Memory B cell (primary cell): ENCODE results near the gene ARPP21.
"Not testable (repeated sequence)": the region's sequence is repeated elsewhere in the genome, so short reads cannot be mapped to it uniquely, and the experiment has no call there.

Source experiments
- ATAC-seq: fragments of 150-1000 bp; cut with Tn5 transposase; 2 replicates; pipeline ENCODE4 v1.10.0; 2021; ENCODE audit warnings: low read depth, mild to moderate bottlenecking, moderate library complexity
- DNase-seq, 2 donors: peaks; one replicate each; pipeline ENCODE4 v3.0.0; 2022; ENCODE audit warnings: low spot score in 2 of 2
- H3K27ac Mint-ChIP-seq: one replicate; pipeline ENCODE4 v1.8.0; 2022; ENCODE audit warnings: mild to moderate bottlenecking, moderate library complexity, mixed read lengths
- H3K27me3 Mint-ChIP-seq: one replicate; pipeline ENCODE4 v1.8.0; 2022; ENCODE audit warnings: mixed read lengths
- H3K36me3 Mint-ChIP-seq: one replicate; pipeline ENCODE4 v1.8.0; 2022; ENCODE audit warnings: mild to moderate bottlenecking, mixed read lengths
- H3K4me1 Mint-ChIP-seq: one replicate; pipeline ENCODE4 v1.8.0; 2022; ENCODE audit warnings: mixed read lengths
- H3K4me3 Mint-ChIP-seq: one replicate; pipeline ENCODE4 v1.8.0; 2022; ENCODE audit warnings: mild to moderate bottlenecking, moderate library complexity, mixed read lengths
- H3K9me3 Mint-ChIP-seq: one replicate; pipeline ENCODE4 v1.8.0; 2022; ENCODE audit warnings: mixed read lengths

Gene ARPP21

GRCh38 chr3:35639254-35640186, at the start of gene ARPP21:
Gene ARPP21, plus strand, starts transcription at chr3:35639525. Its CDS starts 42,227 bp downstream, at chr3:35681752.
- Mint-ChIP-seq H3K36me3 (no peaks in the 10 kb centered on the region), H3K9me3 (peaks cover 1% of the 10 kb centered on the region), H3K4me3 (peak within 1 kb of the TSS; percentile 67), H3K4me1 (peaks cover 4% of the 10 kb centered on the region), H3K27ac (no peak within 1 kb of the TSS), H3K27me3 (peaks cover 17% of the 10 kb centered on the region)
- ATAC-seq (no peak), DNase-seq (peak in 1 of 2 donors; percentile 9)

GRCh38 chr3:35592589-35593295, 46.6 kb upstream of the ARPP21 start:
- DNase-seq (no peak), ATAC-seq (no peak)
- Mint-ChIP-seq H3K4me1 (no peaks in the 10 kb centered on the region), H3K36me3 (no peaks in the 10 kb centered on the region), H3K4me3 (no peak overlapping the region), H3K9me3 (peaks cover 2% of the 10 kb centered on the region), H3K27me3 (no peaks in the 10 kb centered on the region), H3K27ac (no peak overlapping the region)

GRCh38 chr3:35594739-35595138, 44.6 kb upstream of the ARPP21 start:
- Mint-ChIP-seq H3K27ac (no peak overlapping the region), H3K4me1 (no peaks in the 10 kb centered on the region), H3K4me3 (no peak overlapping the region), H3K36me3 (no peaks in the 10 kb centered on the region), H3K9me3 (no peaks in the 10 kb centered on the region), H3K27me3 (no peaks in the 10 kb centered on the region)
- ATAC-seq (no peak), DNase-seq (no peak)

GRCh38 chr3:35596335-35596995, 42.9 kb upstream of the ARPP21 start:
- Mint-ChIP-seq H3K9me3 (no peaks in the 10 kb centered on the region), H3K4me1 (no peaks in the 10 kb centered on the region), H3K4me3 (no peak overlapping the region), H3K27me3 (no peaks in the 10 kb centered on the region), H3K36me3 (no peaks in the 10 kb centered on the region), H3K27ac (no peak overlapping the region)
- ATAC-seq (no peak), DNase-seq (no peak)

GRCh38 chr3:35597490-35597889, 41.8 kb upstream of the ARPP21 start:
- no peaks in the 10 kb centered on the region for H3K4me1 Mint-ChIP-seq
- no peaks in the 10 kb centered on the region for H3K9me3 Mint-ChIP-seq
- H3K4me3 Mint-ChIP-seq = no peak overlapping the region
- H3K27me3 Mint-ChIP-seq = no peaks in the 10 kb centered on the region
- no peak overlapping the region for H3K27ac Mint-ChIP-seq
- no peaks in the 10 kb centered on the region for H3K36me3 Mint-ChIP-seq
- ATAC-seq = no peak
- no peak for DNase-seq

- no peak for DNase-seq
- H3K27me3 Mint-ChIP-seq = no peaks in the 10 kb centered on the region
Measured at GRCh38 chr3:35598804-35599203, 40.5 kb upstream of the ARPP21 start.

GRCh38 chr3:35601959-35602358, 37.4 kb upstream of the ARPP21 start:
- no peaks in the 10 kb centered on the region for H3K36me3 Mint-ChIP-seq
- H3K9me3 Mint-ChIP-seq = peaks cover 2% of the 10 kb centered on the region
- no peaks in the 10 kb centered on the region for H3K4me1 Mint-ChIP-seq
- no peak overlapping the region for H3K4me3 Mint-ChIP-seq
- H3K27me3 Mint-ChIP-seq = no peaks in the 10 kb centered on the region
- ATAC-seq = no peak
- H3K27ac Mint-ChIP-seq = no peak overlapping the region
- no peak for DNase-seq

More at GRCh38 chr3:35598804-35599203, 40.5 kb upstream of the ARPP21 start:
- Mint-ChIP-seq H3K4me1 (no peaks in the 10 kb centered on the region), H3K36me3 (no peaks in the 10 kb centered on the region), H3K9me3 (no peaks in the 10 kb centered on the region), H3K27ac (no peak overlapping the region), H3K4me3 (no peak overlapping the region)
- no peak for ATAC-seq

GRCh38 chr3:35602395-35602936, 36.9 kb upstream of the ARPP21 start:
- DNase-seq = no peak
- no peak for ATAC-seq
- H3K4me1 Mint-ChIP-seq = no peaks in the 10 kb centered on the region
- H3K4me3 Mint-ChIP-seq = no peak overlapping the region
- H3K27me3 Mint-ChIP-seq = no peaks in the 10 kb centered on the region
- no peaks in the 10 kb centered on the region for H3K36me3 Mint-ChIP-seq
- peaks cover 2% of the 10 kb centered on the region for H3K9me3 Mint-ChIP-seq
- H3K27ac Mint-ChIP-seq = no peak overlapping the region

GRCh38 chr3:35616346-35616745, 23.0 kb upstream of the ARPP21 start:
- ATAC-seq = no peak
- Mint-ChIP-seq H3K36me3 (no peaks in the 10 kb centered on the region), H3K4me3 (no peak overlapping the region), H3K27ac (no peak overlapping the region), H3K27me3 (no peaks in the 10 kb centered on the region), H3K4me1 (no peaks in the 10 kb centered on the region), H3K9me3 (peaks cover under 1% of the 10 kb centered on the region)
- DNase-seq = no peak

- no peak for DNase-seq
- no peak for ATAC-seq
- no peaks in the 10 kb centered on the region for H3K27me3 Mint-ChIP-seq
- H3K4me1 Mint-ChIP-seq = no peaks in the 10 kb centered on the region
- H3K9me3 Mint-ChIP-seq = peaks cover 3% of the 10 kb centered on the region
- H3K36me3 Mint-ChIP-seq = no peaks in the 10 kb centered on the region
- no peak overlapping the region for H3K27ac Mint-ChIP-seq
- no peak overlapping the region for H3K4me3 Mint-ChIP-seq
Measured at GRCh38 chr3:35617370-35617769, 22.0 kb upstream of the ARPP21 start.

- DNase-seq, H3K36me3 Mint-ChIP-seq, H3K27ac Mint-ChIP-seq: not testable (repeated sequence)
Measured at GRCh38 chr3:35620238-35620637, 19.1 kb upstream of the ARPP21 start.

GRCh38 chr3:35624698-35625097, 14.6 kb upstream of the ARPP21 start:
- Mint-ChIP-seq H3K4me3 (no peak overlapping the region), H3K9me3 (peaks cover 5% of the 10 kb centered on the region), H3K4me1 (no peaks in the 10 kb centered on the region), H3K27ac (no peak overlapping the region), H3K36me3 (no peaks in the 10 kb centered on the region), H3K27me3 (no peaks in the 10 kb centered on the region)
- ATAC-seq = no peak
- DNase-seq = no peak

More at GRCh38 chr3:35620238-35620637, 19.1 kb upstream of the ARPP21 start:
- not testable (repeated sequence) for H3K9me3 Mint-ChIP-seq, H3K27me3 Mint-ChIP-seq, H3K4me1 Mint-ChIP-seq, H3K4me3 Mint-ChIP-seq, ATAC-seq

GRCh38 chr3:35633332-35634124, 5.8 kb upstream of the ARPP21 start:
- Mint-ChIP-seq H3K27me3 (peaks cover 2% of the 10 kb centered on the region), H3K27ac (no peak overlapping the region), H3K4me3 (no peak overlapping the region), H3K36me3 (no peaks in the 10 kb centered on the region), H3K9me3 (no peaks in the 10 kb centered on the region), H3K4me1 (no peaks in the 10 kb centered on the region)
- ATAC-seq = no peak
- no peak for DNase-seq
